A549 (cell line): ENCODE data around the gene ACTR5. TPM values are rescaled to one million over a fixed set of nuclear protein-coding genes. Genes with fewer than 3 reads are reported as not detected.

ENCODE experiments used
- ATAC-seq, 2 experiments: fragments of 200-7000 bp in 1 of 2; fragments of >200 bp in 1 of 2; cut with Nextera tagmentation in 1 of 2; cut with Tn5 transposase in 1 of 2; 3 replicates each; pipeline versions ENCODE4 v1.8.0 to v1.9.1; 2018 to 2020; ENCODE audit warnings: mild to moderate bottlenecking in 1 of 2, moderate library complexity in 1 of 2
- CTCF ChIA-PET: fragments of 300-600 bp; sonication (Branson Sonifier 250); formaldehyde crosslinking; extraction: SDS; loops from one replicate; lab custom pipeline; 2021; ENCODE audit warnings: antibody characterized with exemption, inconsistent platforms; lab: Yijun Ruan, JAX
- POLR2A ChIA-PET: fragments of 350-600 bp; formaldehyde crosslinking; extraction: SDS; loops from one replicate; lab custom pipeline; 2021; ENCODE audit warnings: antibody characterized with exemption, inconsistent platforms; lab: Yijun Ruan, JAX
- DNase-seq, 2 experiments: peaks; one replicate each; pipeline versions ENCODE4 v3.0.0 to v3.0.0-alpha.2; 2011 to 2016; ENCODE audit warnings: low read depth in 1 of 2, low spot score in 1 of 2
- FAIRE-seq: peaks from 2 replicates; lab custom pipeline; 2011; peaks lifted over from hg19 to GRCh38; lab: Jason Lieb, UNC
- H3K27ac ChIP-seq, 2 experiments: fragments of >200 bp; sonication (Bioruptor Twin); formaldehyde crosslinking; 3 replicates each; pipeline ENCODE4 v1.5.1; 2016 to 2017
- H3K4me1 ChIP-seq: fragments of >200 bp; sonication (Bioruptor Twin); formaldehyde crosslinking; 3 replicates; pipeline ENCODE4 v1.6.1; 2016
- H3K4me2 ChIP-seq: fragments of >200 bp; sonication (Bioruptor Twin); formaldehyde crosslinking; 3 replicates; pipeline ENCODE4 v1.6.1; 2016
- H3K4me3 ChIP-seq: fragments of >200 bp; sonication (Bioruptor Twin); formaldehyde crosslinking; 3 replicates; pipeline ENCODE4 v1.5.1; 2016
- H3K9me3 ChIP-seq: fragments of >200 bp; sonication (Bioruptor Twin); formaldehyde crosslinking; 3 replicates; pipeline ENCODE4 v1.6.1; 2016
- ATOH8 ChIP-seq: fragments of 250-450 bp; sonication (Bioruptor Pico); IDR thresholded peaks from 2 replicates; pipeline ENCODE4 v1.5.0; 2020; ENCODE audit warnings: low read depth, mild to moderate bottlenecking, moderate library complexity
- CBX2 ChIP-seq: fragments of 200-600 bp; sonication (generic); IDR thresholded peaks from 2 replicates; pipeline ENCODE4 v1.6.1; 2016; ENCODE audit warnings: low read depth, mild to moderate bottlenecking, borderline replicate concordance
- CHD4 ChIP-seq: fragments of 200-600 bp; sonication (generic); IDR thresholded peaks from 2 replicates; pipeline ENCODE4 v1.6.1; 2016; ENCODE audit warnings: antibody characterized with exemption, mild to moderate bottlenecking, borderline replicate concordance
- EHF ChIP-seq: fragments of 250-450 bp; sonication (Bioruptor Pico); IDR thresholded peaks from 2 replicates; pipeline ENCODE4 v1.5.0; 2020; ENCODE audit warnings: mild to moderate bottlenecking
- EHMT2 ChIP-seq: fragments of 200-600 bp; sonication (generic); IDR thresholded peaks from 2 replicates; pipeline ENCODE4 v1.6.1; 2016; ENCODE audit warnings: antibody characterized with exemption, low read depth, mild to moderate bottlenecking, moderate library complexity
- ELK1 ChIP-seq: fragments of 150-350 bp; IDR thresholded peaks from 2 replicates; pipeline ENCODE4 v1.6.1; 2014; ENCODE audit warnings: low read depth, mild to moderate bottlenecking, low read length
- ESRRA ChIP-seq: fragments of 150-350 bp; IDR thresholded peaks from 2 replicates; pipeline ENCODE4 v1.6.1; 2014; ENCODE audit warnings: mild to moderate bottlenecking, low read length, borderline replicate concordance
- FOSL2 ChIP-seq, 2 experiments: fragments of 450-650 bp in 1 of 2; fragments of >200 bp in 1 of 2; sonication (Bioruptor Twin) in 1 of 2; formaldehyde crosslinking; IDR thresholded peaks; 2 replicates each; pipeline versions ENCODE4 v1.5.0 to v1.6.1; 2016 to 2020; ENCODE audit warnings: mild to moderate bottlenecking in 1 of 2, moderate library complexity in 1 of 2
- FOXS1 ChIP-seq: fragments of 250-450 bp; sonication (Bioruptor Pico); IDR thresholded peaks from 2 replicates; pipeline ENCODE4 v1.5.0; 2020; ENCODE audit warnings: mild to moderate bottlenecking, moderate library complexity
- GATA3 ChIP-seq: IDR thresholded peaks from 2 replicates; pipeline ENCODE4 v1.6.1; 2012; ENCODE audit warnings: borderline replicate concordance
- HDAC2 ChIP-seq: fragments of 200-600 bp; sonication (generic); IDR thresholded peaks from 2 replicates; pipeline ENCODE4 v1.6.1; 2016
- HOXB13 ChIP-seq: fragments of 250-450 bp; sonication (Bioruptor Pico); IDR thresholded peaks from 2 replicates; pipeline ENCODE4 v1.5.0; 2020; ENCODE audit warnings: low read depth, mild to moderate bottlenecking, moderate library complexity
- HOXB5 ChIP-seq: fragments of 250-450 bp; sonication (Bioruptor Pico); IDR thresholded peaks from 2 replicates; pipeline ENCODE4 v1.5.0; 2020; ENCODE audit warnings: mild to moderate bottlenecking, moderate library complexity
- JUN ChIP-seq, 2 experiments: fragments of >200 bp; sonication (Bioruptor Twin); formaldehyde crosslinking; IDR thresholded peaks; 2 replicates in 1 of 2; 3 replicates in 1 of 2; pipeline ENCODE4 v1.6.1; 2016 to 2017
- MYC ChIP-seq: IDR thresholded peaks from 2 replicates; pipeline ENCODE4 v1.6.1; 2012; ENCODE audit warnings: mild to moderate bottlenecking, inconsistent platforms, low read length, improper control_type of control experiment, borderline replicate concordance
- POLR2A ChIP-seq: IDR thresholded peaks from 2 replicates; pipeline ENCODE4 v1.6.1; 2012; ENCODE audit warnings: mild to moderate bottlenecking, low read length
- POLR2AphosphoS2 ChIP-seq: conservative IDR thresholded peaks from 2 replicates; pipeline ENCODE4 v1.6.1; 2012; ENCODE audit warnings: low read length, improper control_type of control experiment, inconsistent platforms
- RAD21 ChIP-seq, 2 experiments: fragments of >200 bp in 1 of 2; sonication (Bioruptor Twin) in 1 of 2; formaldehyde crosslinking in 1 of 2; IDR thresholded peaks in 1 of 2; conservative IDR thresholded peaks in 1 of 2; 2 replicates in 1 of 2; 3 replicates in 1 of 2; pipeline ENCODE4 v1.6.1; 2012 to 2018; ENCODE audit warnings: inconsistent platforms in 1 of 2
- RARB ChIP-seq: fragments of 250-450 bp; sonication (Bioruptor Pico); IDR thresholded peaks from 2 replicates; pipeline ENCODE4 v1.8.0; 2021; ENCODE audit warnings: mild to moderate bottlenecking, moderate library complexity
- RFX5 ChIP-seq: fragments of 450-650 bp; IDR thresholded peaks from 2 replicates; pipeline ENCODE4 v1.7.1; 2014; ENCODE audit warnings: antibody characterized with exemption, mild to moderate bottlenecking, moderate library complexity
- SREBF2 ChIP-seq: fragments of 450-650 bp; IDR thresholded peaks from 2 replicates; pipeline ENCODE4 v1.6.1; 2014; ENCODE audit warnings: mild to moderate bottlenecking, moderate library complexity
- TFCP2L1 ChIP-seq: fragments of 250-450 bp; sonication (Bioruptor Pico); IDR thresholded peaks from 2 replicates; pipeline ENCODE4 v1.5.0; 2021; ENCODE audit warnings: mild to moderate bottlenecking
- ZC3H11A ChIP-seq: fragments of 450-650 bp; IDR thresholded peaks from 2 replicates; pipeline ENCODE4 v1.6.1; 2014; ENCODE audit warnings: antibody characterized with exemption, mild to moderate bottlenecking
- WGBS: methylation state at CpG from one replicate; pipeline ENCODE4 v1.1.6; 2017; ENCODE audit errors: missing lambda C conversion rate; 5-methylcytosine and 5-hydroxymethylcytosine counted together
- polyA plus RNA-seq, 4 experiments: library from polyadenylated mRNA; depleted of rRNA in 3 of 4; stranded (reverse); fragments of >200 nt; fragmentation: RNase III in 1 of 4; extraction: RNeasy Plus Mini Kit Qiagen cat#74134 plus additional on column Dnase treatment in 1 of 4; gene quantifications; 2 replicates in 3 of 4; 3 replicates in 1 of 4; pipeline ENCODE4 v1.2.3, GENCODE V29; 2011 to 2017
- TF ChIP-seq, protein P1 (sequence below): fragments of 450-650 bp; IDR thresholded peaks from 2 replicates; pipeline ENCODE4 v1.6.1; 2014; ENCODE audit warnings: antibody characterized with exemption
- TF ChIP-seq, protein P2 (sequence below): IDR thresholded peaks from 2 replicates; pipeline ENCODE4 v1.6.1; 2012; ENCODE audit warnings: low read depth, borderline replicate concordance

The ACTR5 gene
- polyA plus RNA-seq, 2 of the 4 experiments (the other 2 are of a cell fraction) = 9.3 to 11.9 TPM

- DNase-seq (no peak), FAIRE-seq (no peak), ATAC-seq (no peak)
- ChIA-PET POLR2A (no interaction called here), CTCF (interaction anchor here (0.6 to 1.5 kb wide), 3 partner anchors 14 to 76 kb away, joined by 3 to 4 read pairs (median 3); no protein-coding TSS in a partner anchor)
- TF ChIP-seq ZC3H11A = no peak
- TF ChIP-seq, protein P1, sequence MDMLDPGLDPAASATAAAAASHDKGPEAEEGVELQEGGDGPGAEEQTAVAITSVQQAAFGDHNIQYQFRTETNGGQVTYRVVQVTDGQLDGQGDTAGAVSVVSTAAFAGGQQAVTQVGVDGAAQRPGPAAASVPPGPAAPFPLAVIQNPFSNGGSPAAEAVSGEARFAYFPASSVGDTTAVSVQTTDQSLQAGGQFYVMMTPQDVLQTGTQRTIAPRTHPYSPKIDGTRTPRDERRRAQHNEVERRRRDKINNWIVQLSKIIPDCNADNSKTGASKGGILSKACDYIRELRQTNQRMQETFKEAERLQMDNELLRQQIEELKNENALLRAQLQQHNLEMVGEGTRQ = no peak
- TF ChIP-seq HOXB13 (CRISPR knock-in tag) = no peak
- TF ChIP-seq CHD4 = no peak
- TF ChIP-seq ATOH8 = no peak
- TF ChIP-seq TFCP2L1 (CRISPR knock-in tag) = no peak
- TF ChIP-seq RAD21 (conservative IDR thresholded peaks at IDR 0.05 in 1 of 2, IDR thresholded peaks at IDR 0.05 in 1 of 2) = no peak
- TF ChIP-seq MYC = no peak
- TF ChIP-seq RARB (CRISPR knock-in tag) = no peak
- TF ChIP-seq ELK1 = no peak
- no peak for TF ChIP-seq JUN (IDR thresholded peaks at IDR 0.05)
- TF ChIP-seq, protein P2, sequence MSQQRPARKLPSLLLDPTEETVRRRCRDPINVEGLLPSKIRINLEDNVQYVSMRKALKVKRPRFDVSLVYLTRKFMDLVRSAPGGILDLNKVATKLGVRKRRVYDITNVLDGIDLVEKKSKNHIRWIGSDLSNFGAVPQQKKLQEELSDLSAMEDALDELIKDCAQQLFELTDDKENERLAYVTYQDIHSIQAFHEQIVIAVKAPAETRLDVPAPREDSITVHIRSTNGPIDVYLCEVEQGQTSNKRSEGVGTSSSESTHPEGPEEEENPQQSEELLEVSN = no peak
- TF ChIP-seq HDAC2 = no peak
- no peak for TF ChIP-seq POLR2AphosphoS2
- TF ChIP-seq EHF = no peak
- no peak for TF ChIP-seq FOXS1 (CRISPR knock-in tag)
- no peak for TF ChIP-seq CBX2
- no peak for TF ChIP-seq GATA3
- TF ChIP-seq RFX5 = no peak
- Histone ChIP-seq H3K4me3 (no peak overlapping the region), H3K4me1 (no peaks in the 10 kb centered on the region), H3K27ac (no peak overlapping the region), H3K9me3 (no peaks in the 10 kb centered on the region), H3K4me2 (no peak overlapping the region)
- 9% methylated on average over 7 of the region's 7 CpGs for WGBS
Measured at GRCh38 chr20:38706509-38706908, 41.8 kb upstream of the ACTR5 start.

- no peaks in the 10 kb centered on the region for H3K4me1 ChIP-seq
- ATAC-seq = no peak
- POLR2A ChIA-PET = no interaction called here
- WGBS = 22% methylated on average over 6 of the region's 6 CpGs
- no peak overlapping the region for H3K4me2 ChIP-seq
- no peak overlapping the region for H3K27ac ChIP-seq
- no peak overlapping the region for H3K4me3 ChIP-seq
- H3K9me3 ChIP-seq = no peaks in the 10 kb centered on the region
- DNase-seq = no peak
- CTCF ChIA-PET = interaction anchor here (1.8 to 4.8 kb wide), 3 partner anchors 11 to 69 kb away, joined by 3 to 20 read pairs (median 14); no protein-coding TSS in a partner anchor
- FAIRE-seq = no peak
- TF ChIP-seq EHMT2 = no peak
- no peak for TF ChIP-seq POLR2AphosphoS2
- TF ChIP-seq HOXB5 (CRISPR knock-in tag) = no peak
- no peak for TF ChIP-seq POLR2A
- TF ChIP-seq SREBF2 = no peak
- no peak for TF ChIP-seq FOSL2 (IDR thresholded peaks at IDR 0.05)
- no peak for TF ChIP-seq FOSL2 (CRISPR knock-in tag; IDR thresholded peaks at IDR 0.05)
- no peak for TF ChIP-seq ESRRA
- TF ChIP-seq ELK1 = no peak
- TF ChIP-seq, all 56 proteins: peak for 0
Measured at GRCh38 chr20:38714308-38714707, 34.0 kb upstream of the ACTR5 start.
